ENCODE data around the gene ZMYM4.
"Not testable (repeated sequence)": the region's sequence is repeated elsewhere in the genome, so short reads cannot be mapped to it uniquely, and the experiment has no call there.

The ZMYM4 gene

DNA sequence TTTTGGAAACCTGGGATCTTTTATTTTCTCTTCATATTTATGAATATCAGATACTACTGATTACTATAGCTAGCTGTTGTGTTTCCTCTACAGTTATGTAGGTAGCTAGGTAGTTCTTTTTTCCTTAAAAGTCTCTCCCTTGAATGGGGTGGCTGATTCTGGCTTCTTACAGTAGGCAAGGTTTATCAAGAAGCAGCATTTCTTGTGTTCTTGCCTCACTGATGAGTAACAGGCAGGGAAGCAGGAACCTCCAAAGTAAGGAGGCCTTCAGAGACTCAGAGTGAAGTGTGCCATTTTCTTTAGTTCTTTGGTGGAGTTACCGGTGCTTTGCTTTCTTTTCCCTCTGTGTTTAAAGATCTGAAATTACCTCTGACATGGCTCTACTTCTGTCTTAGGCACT is 56.0 kb downstream of the ZMYM4 start:
- DNase-seq (ENCODE audit: low read depth in 1 of 2, low spot score in 1 of 2), result no peak

DNA sequence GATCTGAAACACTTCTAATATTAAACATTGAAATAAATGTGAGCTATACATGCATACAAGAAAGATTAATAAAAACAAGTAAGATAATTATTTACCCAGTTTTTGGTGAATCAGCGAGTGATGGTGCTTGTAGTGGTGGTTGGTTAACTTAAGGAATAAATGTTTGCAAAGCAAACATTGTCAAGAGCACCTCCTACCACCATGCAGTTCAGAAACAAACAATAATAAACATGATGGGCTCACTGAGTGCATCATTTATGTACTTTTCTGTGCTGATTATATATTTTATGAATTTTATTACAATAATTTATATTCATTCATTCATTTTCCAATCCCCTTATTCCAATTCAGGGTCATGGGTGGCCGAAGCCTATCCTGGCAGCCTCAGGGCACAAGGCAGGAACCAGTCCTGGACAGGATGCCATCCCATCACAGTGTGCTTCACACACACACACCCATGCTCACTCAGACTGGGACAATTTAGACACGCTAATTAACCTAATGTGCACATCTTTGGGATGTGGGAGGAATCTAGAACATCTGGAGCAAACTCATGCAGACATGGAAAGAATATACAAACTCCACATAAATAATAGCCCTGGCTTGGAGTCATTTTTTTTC is 57.8 kb downstream of the ZMYM4 start:
- no peak for DNase-seq (ENCODE audit: low read depth in 1 of 2, low spot score in 1 of 2)

DNA sequence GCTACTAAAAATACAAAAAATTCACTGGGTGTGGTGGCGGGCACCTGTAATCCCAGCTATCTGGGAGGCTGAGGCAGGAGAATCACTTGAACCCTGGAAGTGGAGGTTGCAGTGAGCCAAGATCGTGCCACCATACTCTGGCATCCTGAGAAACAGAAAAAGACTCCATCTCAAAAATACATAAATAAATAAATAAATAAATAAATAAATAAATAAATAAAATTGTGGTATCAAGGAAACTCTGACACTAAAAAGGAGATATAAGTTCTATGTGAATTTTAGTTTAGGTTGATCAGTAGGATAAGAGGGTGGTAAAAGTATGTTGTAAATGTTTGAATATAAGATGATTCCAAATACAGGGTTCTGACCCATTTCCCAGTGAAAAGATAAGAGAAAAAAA is 63.1 kb downstream of the ZMYM4 start:
- not testable (repeated sequence) for DNase-seq (ENCODE audit: low read depth in 1 of 2, low spot score in 1 of 2)

DNA sequence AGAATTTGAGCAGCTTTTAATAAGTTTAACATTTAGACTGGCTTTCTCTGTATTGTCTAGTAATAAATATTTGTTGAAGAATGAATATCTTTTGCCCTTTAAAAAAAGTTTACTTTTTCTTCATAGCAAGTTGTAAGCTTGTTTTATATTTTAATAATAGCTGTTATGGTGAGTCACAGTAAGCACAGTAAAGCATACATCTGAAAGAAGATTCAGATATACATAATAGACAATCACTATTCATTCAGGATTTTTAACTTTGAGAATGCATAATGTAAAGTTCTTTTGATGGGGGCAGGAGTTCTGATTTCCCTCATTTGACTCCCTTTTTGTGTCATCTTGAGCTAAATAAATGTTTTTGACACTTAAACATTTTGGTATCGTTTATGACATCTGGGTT is 66.0 kb downstream of the ZMYM4 start:
- DNase-seq (ENCODE audit: low read depth in 1 of 2, low spot score in 1 of 2), result no peak

DNA sequence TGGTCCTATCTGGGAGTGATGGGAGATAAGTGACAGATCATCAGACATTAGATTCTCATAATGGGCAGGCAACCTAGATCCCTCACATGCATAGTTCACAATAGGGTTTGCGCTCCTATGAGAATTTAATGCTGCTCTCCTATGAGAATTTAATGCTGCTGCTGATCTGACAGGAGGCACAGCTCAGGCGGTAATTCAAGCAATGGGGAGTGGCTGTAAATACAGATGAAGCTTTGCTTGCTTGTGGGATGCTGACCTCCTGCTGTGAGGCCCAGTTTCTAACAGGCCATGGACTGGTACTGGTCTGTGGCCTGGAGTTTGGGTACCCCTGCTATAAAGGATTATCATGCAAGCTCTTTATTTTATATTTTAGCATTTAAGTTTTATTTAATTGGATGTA is 72.0 kb downstream of the ZMYM4 start:
- no peak for DNase-seq (ENCODE audit: low read depth in 1 of 2, low spot score in 1 of 2)

DNA sequence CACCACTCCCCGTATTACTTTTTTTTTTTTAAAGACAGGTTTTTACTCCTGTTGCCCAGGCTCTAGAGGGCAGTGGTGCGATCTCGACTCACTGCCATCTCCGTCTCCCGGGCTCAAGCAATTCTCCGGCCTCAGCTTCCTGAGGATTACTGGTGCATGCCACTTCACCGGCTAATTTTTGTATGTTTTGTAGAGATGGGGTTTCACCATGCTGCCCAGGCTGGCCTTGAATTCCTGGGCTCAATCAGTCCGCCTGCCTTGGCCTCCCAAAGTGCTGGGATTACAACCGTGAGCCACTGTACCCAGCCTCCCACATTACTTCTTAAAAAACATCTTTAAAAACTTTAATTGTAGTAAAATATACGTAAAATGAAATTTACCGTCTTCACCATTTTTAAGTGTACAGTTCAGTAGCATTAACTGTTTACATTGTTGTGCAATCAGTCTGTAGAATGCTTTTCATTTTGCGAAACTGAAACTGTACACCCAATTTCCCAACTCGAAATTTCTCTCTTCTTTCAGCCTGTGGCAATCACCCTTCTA is 77.0 kb downstream of the ZMYM4 start:
- DNase-seq (ENCODE audit: low read depth in 1 of 2, low spot score in 1 of 2), result no peak

DNA sequence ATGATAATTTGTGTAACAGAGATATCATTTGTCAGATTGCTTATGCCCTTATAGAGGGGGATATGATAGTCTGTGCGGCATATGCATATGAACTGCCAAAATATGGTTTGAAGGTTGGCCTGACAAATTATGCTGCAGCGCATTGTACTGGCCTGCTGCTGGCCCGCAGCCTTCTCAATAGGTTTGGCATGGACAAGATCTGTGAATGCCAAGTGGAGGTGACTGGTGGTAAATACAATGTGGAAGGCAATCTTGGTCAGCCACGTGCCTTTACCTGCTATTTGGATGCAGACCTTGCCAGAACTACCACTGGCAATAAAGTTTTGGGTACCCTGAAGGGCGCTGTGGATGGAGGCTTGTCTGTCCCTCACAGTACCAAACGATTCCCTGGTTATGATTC is 82.4 kb downstream of the ZMYM4 start:
- no peak for DNase-seq (ENCODE audit: low read depth in 1 of 2, low spot score in 1 of 2)

DNA sequence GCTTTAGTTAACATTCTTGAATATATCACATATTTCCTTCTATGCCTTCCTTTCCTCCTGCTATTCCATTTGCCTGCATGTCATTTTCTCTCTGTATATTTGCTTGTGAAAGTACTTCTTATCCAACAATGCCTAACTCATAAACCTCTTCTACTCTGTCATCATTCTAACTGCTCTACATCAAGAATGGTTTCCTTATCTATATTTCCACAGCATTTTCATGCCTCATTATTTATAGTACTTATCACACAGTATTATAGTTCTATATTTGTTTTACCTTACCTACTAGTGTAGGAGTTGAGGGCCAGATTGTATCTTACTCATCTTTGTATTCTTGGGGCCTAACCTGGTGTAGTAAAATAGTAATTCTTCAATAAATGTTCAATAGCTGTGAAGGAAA is 91.5 kb downstream of the ZMYM4 start:
- DNase-seq (ENCODE audit: low read depth in 1 of 2, low spot score in 1 of 2), result no peak

DNA sequence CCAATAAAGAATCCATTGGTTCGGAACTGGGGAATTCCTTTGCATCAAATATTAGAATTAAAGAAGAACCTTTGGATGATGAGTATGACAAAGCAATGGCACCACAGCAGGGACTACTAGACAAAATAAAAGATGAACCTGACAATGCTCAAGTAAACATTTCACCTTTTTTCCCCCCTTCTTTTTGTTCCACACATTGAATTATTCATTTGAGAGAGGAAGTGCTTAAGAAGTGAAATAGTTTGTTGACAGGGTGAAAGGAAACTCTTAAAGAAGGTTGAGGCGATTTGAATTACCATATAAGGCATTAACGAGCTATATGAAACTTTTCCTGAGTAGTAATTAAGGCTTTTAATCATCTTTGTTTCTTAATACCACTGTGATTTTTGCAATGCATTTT is 93.1 kb downstream of the ZMYM4 start:
- no peak for DNase-seq (ENCODE audit: low read depth in 1 of 2, low spot score in 1 of 2)

DNA sequence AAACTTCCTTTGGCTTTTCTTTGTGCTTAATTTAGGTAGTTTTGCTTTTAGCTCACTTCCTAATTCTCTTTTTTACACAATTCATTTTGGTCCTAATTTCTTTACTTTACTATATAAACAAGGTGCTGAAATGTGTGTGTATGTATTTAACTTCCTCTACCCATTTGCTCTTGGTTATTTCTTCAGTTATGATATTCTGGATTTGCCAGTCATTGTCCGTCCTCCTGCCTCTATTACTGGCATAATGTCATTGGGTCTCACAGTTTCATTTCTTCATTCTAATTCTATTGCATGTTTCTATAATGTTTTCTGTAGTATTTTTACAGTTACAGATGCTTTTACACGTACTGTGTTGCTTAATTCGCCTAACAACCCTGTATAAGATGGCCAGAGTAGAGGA is 96.2 kb downstream of the ZMYM4 start:
- DNase-seq (ENCODE audit: low read depth in 1 of 2, low spot score in 1 of 2), result no peak

DNA sequence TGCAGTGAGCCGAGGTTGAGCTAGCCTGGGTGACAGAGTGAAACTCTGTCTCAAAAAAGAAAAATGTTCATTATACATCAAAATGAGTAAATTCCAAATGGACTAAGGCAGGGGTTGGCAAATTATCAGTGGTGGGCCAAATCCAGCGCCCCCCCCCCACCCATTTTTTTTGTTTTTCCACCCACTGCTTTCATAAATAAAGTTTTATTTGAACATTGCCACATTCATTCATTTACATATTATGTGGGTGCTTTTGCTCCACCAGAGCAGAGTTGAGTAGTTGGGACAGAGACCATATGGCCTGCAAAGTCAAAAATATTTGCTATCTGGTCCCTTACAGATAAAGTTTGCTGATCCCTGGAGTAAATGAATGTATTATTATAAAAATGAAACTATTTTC is 99.4 kb downstream of the ZMYM4 start:
- no peak for DNase-seq (ENCODE audit: low read depth in 1 of 2, low spot score in 1 of 2)

DNA sequence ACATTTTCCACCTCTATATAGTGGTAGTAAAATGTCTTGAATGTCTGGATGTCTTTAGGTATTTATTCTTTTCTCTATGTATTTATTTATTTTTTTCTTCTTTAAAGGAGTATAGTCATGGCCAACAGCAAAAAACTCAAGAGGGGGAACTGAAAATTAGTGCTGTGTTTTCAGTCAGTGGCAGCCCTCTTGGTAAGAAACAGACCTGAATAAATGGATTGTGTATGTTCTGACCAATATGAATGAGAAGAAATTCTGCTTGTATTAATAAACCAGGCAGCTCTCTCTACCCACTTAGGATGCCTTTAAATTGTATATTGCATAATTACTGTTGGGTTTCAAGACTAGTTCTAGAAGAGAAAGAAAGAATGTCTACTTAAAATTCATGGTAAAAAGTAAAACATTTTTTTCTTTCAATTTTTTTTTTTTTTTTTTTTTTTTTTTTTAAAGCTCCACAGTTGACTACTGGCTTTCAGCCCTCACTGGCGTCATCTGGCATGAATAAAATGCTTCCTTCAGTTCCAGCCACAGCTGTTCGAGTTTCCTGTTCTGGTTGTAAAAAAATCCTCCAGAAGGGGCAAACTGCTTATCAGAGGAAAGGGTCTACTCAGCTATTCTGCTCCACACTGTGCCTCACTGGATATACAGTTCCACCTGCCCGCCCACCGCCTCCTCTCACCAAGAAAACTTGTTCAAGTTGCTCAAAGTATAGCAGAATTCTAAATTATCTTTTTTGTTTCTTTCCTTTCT is 101.6 kb downstream of the ZMYM4 start:
- no peak for DNase-seq (ENCODE audit: low read depth in 1 of 2, low spot score in 1 of 2)

DNA sequence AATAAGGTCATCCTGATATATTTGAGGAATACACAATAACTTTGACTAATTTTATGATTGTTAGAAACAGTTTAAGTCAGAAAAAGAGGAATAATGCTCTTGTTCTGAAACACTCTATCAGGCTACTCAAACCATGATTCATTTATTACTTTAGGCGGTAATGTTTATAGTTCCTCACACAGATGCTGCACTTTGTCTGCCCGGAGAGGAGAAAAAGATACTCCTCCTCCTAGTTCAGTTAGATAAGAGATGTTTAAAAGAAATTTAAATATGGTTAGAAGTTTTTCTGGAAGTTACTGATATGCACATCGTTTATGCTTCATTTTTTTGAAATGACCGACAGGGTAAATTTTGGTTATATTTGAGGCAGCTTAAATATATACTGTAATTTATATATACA is 103.0 kb downstream of the ZMYM4 start:
- no peak for DNase-seq (ENCODE audit: low read depth in 1 of 2, low spot score in 1 of 2)

DNA sequence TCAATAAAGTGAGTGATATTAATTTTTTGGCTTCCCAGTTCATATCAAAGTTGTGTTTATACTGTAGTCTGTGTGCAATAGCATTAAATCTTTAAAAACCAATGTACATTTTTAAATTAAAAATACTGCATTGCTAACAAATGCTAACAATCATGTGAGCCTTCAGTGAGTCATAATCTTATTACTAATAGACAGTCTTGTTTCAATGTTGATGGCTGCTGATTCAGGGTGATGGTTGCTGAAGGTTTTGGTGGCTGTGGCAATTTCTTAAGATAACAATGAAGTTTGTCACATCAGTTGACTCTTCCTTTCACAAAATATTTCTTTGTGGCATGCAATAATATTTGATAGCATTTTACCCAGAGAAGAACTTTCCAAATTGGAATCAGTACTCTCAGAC is 109.0 kb downstream of the ZMYM4 start:
- DNase-seq (ENCODE audit: low read depth in 1 of 2, low spot score in 1 of 2), result no peak

DNA sequence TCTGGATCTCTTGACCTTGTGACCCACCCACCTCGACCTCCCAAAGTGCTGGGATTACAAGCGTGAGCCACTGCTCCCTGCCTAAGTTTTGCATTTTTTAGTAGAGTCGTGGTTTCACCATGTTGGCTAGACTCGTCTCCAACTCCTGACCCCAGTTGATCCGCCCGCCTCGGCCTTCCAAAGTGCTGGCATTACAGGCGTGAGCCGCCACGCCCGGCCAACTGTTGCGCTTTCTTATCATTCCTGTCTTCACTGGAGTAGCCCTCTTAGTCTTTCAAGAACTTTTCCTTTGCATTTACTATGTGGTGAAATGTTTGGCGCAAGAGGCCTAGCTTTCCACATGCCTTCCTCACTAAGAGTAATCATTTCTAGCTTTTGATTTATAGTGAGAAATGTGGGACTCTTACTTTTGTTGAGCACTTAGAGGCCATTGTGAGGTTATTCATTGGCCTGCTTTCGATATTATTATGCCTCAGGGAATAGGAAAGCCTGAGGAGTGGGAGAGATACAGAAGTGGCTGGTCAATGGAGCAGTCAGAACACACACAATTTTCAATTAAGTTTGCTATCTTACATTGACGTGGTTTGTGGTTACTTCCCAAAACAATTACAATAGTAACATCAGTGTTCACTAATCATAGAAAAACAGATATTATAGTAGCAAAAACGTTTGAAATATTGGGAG is 111.0 kb downstream of the ZMYM4 start:
- DNase-seq (ENCODE audit: low read depth in 1 of 2, low spot score in 1 of 2), result no peak

DNA sequence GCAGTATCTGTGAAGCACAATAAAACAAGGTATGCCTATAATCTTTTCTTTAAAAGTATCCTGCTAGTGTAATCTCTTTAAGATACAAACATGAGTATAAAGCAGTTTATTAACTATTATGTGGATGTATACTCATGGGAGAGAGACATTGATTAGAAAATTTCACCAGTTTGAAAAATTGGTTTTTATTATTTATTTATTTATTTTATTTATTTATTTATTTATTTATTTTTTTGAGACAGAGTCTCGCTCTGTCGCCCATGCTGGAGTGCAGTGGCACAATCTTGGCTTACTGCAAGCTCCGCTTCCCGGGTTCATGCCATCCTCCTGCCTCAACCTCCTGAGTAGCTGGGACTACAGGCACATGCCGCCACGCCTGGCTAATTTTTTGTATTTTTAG is 111.6 kb downstream of the ZMYM4 start:
- not testable (repeated sequence) for DNase-seq (ENCODE audit: low read depth in 1 of 2, low spot score in 1 of 2)

DNA sequence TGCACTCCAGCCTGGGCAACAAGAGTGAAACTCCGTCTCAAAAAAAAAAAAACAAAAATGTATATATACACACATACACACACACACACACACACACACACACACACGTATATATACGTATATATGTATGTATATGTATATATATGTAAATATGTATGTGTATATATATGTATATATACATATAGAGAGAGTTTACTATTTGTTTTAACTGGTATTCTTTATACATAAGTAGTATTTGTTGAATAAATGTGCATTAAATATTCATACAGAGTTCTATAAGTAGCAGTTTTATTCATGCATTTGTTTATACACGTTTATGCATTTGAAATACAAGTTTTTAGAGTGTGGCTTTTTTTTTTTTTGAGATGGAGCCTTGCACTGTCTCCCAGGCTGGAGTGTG is 113.6 kb downstream of the ZMYM4 start:
- DNase-seq (ENCODE audit: low read depth in 1 of 2, low spot score in 1 of 2), result no peak

DNA sequence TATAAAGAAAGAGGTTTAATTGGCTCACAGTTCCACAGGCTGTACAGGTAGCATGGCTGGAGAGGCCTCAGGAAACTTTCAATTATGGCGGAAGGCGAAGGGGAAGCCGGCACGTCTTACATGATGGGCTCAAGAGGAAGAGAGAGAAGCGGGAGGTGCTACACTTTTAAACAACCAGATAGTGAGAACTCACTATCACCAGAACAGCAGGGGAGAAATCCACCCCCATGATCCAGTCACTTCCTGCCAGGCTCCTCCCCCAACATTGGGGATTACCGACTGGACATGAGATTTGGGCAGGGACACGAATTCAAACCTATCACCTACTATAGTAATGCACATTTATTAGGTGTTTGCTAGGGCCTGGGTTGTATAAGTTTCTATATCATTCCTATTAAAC is 117.8 kb downstream of the ZMYM4 start:
- DNase-seq (ENCODE audit: low read depth in 1 of 2, low spot score in 1 of 2), result no peak

DNA sequence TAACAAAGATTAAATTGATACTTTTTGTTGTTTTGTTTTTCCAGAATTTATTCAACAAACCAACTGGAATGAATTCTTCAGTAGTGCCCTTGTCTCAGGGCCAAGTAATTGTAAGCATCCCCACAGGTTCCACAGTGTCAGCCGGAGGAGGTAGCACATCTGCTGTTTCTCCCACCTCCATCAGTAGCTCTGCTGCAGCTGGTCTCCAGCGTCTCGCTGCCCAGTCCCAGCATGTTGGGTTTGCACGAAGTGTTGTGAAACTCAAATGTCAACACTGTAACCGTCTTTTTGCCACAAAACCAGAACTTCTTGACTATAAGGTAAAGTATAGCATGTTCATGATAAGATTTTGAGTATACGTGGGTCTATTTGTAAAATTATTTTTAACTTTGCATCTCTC is 118.5 kb downstream of the ZMYM4 start:
- DNase-seq (ENCODE audit: low read depth in 1 of 2, low spot score in 1 of 2), result no peak

DNA sequence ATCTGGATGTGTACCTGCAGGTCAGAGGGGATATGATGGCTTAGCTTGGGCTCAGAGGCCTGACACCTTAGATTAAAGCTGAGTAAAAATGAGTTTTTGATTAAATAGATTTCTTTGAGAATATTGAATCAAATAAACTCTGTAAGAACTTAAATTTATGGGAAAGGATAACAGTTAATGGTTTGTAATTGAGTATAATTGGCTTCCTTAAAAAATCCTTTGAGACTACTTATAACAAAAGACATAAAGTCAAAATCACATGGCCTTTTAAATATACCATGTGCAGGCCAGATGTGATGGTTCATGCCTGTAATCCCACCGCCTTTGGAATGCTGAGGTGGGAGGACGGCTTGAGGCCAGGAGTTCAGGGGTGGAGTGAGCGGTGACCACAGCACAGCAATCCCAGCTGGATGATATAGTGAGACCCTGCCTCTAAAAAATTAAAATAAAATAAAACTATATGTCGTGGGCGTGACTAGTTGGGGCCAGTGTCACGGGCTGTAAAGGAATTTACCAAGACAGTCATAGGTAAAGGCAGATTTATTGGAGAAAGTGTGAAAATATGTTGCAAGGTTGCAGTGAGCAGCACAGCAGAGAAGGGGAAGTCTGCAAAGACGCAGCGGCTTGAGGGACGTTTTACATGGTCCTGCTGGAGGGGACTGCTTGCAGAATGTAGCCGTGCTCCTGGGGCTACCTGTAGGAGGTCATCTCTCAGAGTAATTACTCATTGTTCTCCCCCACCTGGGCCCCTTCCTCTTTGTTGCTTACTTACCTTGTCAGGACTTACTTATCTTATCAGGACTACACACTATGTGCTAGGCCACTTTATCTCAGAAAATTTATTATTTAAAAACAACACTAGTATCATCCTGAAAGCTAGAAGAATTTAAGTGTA is 122.3 kb downstream of the ZMYM4 start:
- no peak for DNase-seq (ENCODE audit: low read depth in 1 of 2, low spot score in 1 of 2)

DNA sequence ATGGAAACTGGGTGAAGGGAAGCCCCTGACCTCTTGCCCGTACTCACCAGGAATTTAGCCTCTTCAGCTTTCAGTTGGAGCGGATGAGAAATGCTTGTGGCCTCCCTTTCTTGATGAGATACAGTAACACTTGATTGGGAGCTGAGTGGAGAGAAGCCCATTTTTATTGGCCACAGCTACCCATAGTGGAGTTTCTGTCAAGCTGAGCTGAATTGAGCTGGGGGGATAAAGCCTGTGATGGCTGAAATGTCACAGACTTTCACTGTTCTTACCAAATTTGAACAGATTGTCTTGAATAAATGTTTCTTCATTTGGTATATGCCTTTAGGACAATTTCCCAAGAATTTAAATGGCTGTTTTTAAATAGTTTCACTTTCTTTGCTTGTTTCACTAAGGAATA is 125.9 kb downstream of the ZMYM4 start:
- no peak for DNase-seq (ENCODE audit: low read depth in 1 of 2, low spot score in 1 of 2)
